Measurements from ENCODE around the gene DNAH6. TPM values are rescaled to one million over a fixed set of nuclear protein-coding genes. Genes with fewer than 3 reads are reported as not detected.

DNAH6 gene
- total and polyA plus RNA-seq, 10 of the 15 experiments (the other 5 are each of a cell fraction or from before 2014, with no cell fraction given): 0.07 to 1.0 (median 0.29) TPM

- TF ChIP-seq EP300 (IDR thresholded peaks at IDR 0.05; ENCODE audit: borderline replicate concordance in 1 of 2, control insufficient read depth in 1 of 2, low read depth in 2 of 2, low read length in 2 of 2): no peak
Observed at GRCh38 chr2:84493514-84493913, 22.8 kb upstream of the DNAH6 start (continued).

DNA sequence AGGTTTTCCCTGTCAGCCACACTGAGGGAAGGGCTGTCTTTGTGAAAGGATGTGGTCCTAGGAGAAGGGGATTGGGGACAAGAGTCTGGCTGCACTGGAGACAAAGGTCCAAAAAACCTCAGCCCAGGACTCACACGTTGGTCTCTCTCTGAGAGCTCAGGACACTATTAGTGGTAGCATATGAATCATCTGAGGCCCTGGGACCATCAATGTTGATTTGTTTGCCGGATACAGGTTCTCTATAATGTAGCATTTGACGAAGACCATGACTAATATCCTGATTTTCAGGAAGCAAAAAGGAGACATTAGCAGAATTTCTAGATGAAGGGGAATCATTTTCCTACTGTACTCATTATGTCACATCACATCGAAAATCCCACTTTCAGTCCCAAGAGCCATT lies 22.2 kb upstream of the DNAH6 start:
- in situ Hi-C loops (cut with MboI) (loop anchor here (5.0 to 10.0 kb wide), 2 partner anchors 378 to 801 kb away; no protein-coding TSS in a partner anchor), intact Hi-C loops (cut with micrococcal nuclease; ENCODE audit: unreplicated experiment) (no loop called here)
- 11% methylated on average over 4 of the region's 4 CpGs for WGBS (ENCODE audit: insufficient coverage, insufficient replicate concordance, low lambda C conversion rate, missing lambda C conversion rate)
- no peak for FAIRE-seq
- no peak for ATAC-seq
- Histone ChIP-seq H3K27ac (ENCODE audit: control insufficient read depth, insufficient read depth) (no peak overlapping the region), H3K4me3 (no peak overlapping the region), H2AFZ (ENCODE audit: control insufficient read depth, low read depth, low read length) (no peak overlapping the region), H3K36me3 (ENCODE audit: control insufficient read depth in 2 of 2, insufficient read depth in 2 of 2, low read length in 1 of 2) (no peaks in the 10 kb centered on the region), H3K4me1 (ENCODE audit: control insufficient read depth, insufficient read depth, low read length) (no peaks in the 10 kb centered on the region), H3K27me3 (replicated peaks in 1 of 2; ENCODE audit: control insufficient read depth in 2 of 2, insufficient read depth in 2 of 2, low read length in 1 of 2) (no peaks in the 10 kb centered on the region), H3K79me2 (ENCODE audit: control insufficient read depth, insufficient read depth, low read length) (no peaks in the 10 kb centered on the region), H3K9ac (ENCODE audit: control insufficient read depth, insufficient read depth, low read length) (no peak overlapping the region), H3K4me2 (ENCODE audit: control insufficient read depth, insufficient read depth) (no peak overlapping the region), H3K9me3 (replicated peaks; ENCODE audit: control insufficient read depth, insufficient read depth, low read length) (no peaks in the 10 kb centered on the region), H4K20me1 (ENCODE audit: control insufficient read depth, insufficient read depth) (no peaks in the 10 kb centered on the region)
- CTCF ChIA-PET: interaction anchor here (1.0 to 1.9 kb wide), 3 partner anchors 377 to 432 kb away, joined by 3 to 15 read pairs (median 3); no protein-coding TSS in a partner anchor
- SMC1A ChIA-PET (ENCODE audit: uncharacterized antibody, unreplicated experiment): interaction anchor here (1.1 to 1.3 kb wide), 4 partner anchors 10 to 432 kb away, joined by 3 to 5 read pairs (median 4); no protein-coding TSS in a partner anchor
- no peak for DNase-seq (ENCODE audit: low read depth, low spot score)
- no TSS peak for BruUV-seq (replicated peaks)
- TF ChIP-seq, protein P1, sequence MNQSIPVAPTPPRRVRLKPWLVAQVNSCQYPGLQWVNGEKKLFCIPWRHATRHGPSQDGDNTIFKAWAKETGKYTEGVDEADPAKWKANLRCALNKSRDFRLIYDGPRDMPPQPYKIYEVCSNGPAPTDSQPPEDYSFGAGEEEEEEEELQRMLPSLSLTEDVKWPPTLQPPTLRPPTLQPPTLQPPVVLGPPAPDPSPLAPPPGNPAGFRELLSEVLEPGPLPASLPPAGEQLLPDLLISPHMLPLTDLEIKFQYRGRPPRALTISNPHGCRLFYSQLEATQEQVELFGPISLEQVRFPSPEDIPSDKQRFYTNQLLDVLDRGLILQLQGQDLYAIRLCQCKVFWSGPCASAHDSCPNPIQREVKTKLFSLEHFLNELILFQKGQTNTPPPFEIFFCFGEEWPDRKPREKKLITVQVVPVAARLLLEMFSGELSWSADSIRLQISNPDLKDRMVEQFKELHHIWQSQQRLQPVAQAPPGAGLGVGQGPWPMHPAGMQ (IDR thresholded peaks at IDR 0.05; ENCODE audit: borderline replicate concordance): no peak
- no peak for TF ChIP-seq SKIL (IDR thresholded peaks at IDR 0.05; ENCODE audit: low read depth, poor library complexity, severe bottlenecking)
- no peak for TF ChIP-seq RELB (IDR thresholded peaks at IDR 0.05; ENCODE audit: low read depth)
- no peak for TF ChIP-seq CHD1 (IDR thresholded peaks at IDR 0.05; ENCODE audit: low read depth, low read length)
- TF ChIP-seq ZBTB33 (IDR thresholded peaks at IDR 0.05): no peak
- POLR2A ChIA-PET: interaction anchor here (1.0 kb wide), 1 partner anchor 367 kb away, joined by 3 read pairs; no protein-coding TSS in a partner anchor
- RAD21 ChIA-PET (ENCODE audit: unreplicated experiment): interaction anchor here (0.6 kb wide), 1 partner anchor 431 kb away, joined by 3 read pairs; no protein-coding TSS in a partner anchor

All from GM12878 (cell line).